Activated CD8-positive, alpha-beta T cell treated with anti-CD3 and anti-CD28 coated beads, Interleukin-2, amount 10 ng/mL, durations not matched to agents 7 days and 5 days (primary cell): Measurements from ENCODE around the gene TNNI2. TPM values are rescaled to one million over a fixed set of nuclear protein-coding genes. Genes with fewer than 3 reads are reported as not detected.

Experiments used
- ATAC-seq: fragments of 150-1000 bp; cut with Tn5 transposase; one replicate; pipeline ENCODE4 v1.10.0; 2021; ENCODE audit warnings: moderate library complexity
- CTCF ChIA-PET: fragments of 350-600 bp; sonication (Branson Sonifier 250); formaldehyde crosslinking; loops from one replicate; lab custom pipeline; 2021; ENCODE audit warnings: antibody characterized with exemption; lab: Charles Lee
- POLR2A ChIA-PET: fragments of 350-600 bp; sonication (Branson Sonifier 250); formaldehyde crosslinking; loops from one replicate; lab custom pipeline; 2021; ENCODE audit warnings: antibody characterized with exemption; lab: Charles Lee
- DNase-seq: peaks from one replicate; pipeline ENCODE4 v3.0.0-alpha.2; 2020
- H3K27ac Mint-ChIP-seq: one replicate; pipeline ENCODE4 v1.8.0; 2021; ENCODE audit warnings: mild to moderate bottlenecking, mixed read lengths
- H3K27me3 Mint-ChIP-seq: one replicate; pipeline ENCODE4 v1.8.0; 2021; ENCODE audit warnings: low read depth, mixed read lengths
- H3K36me3 Mint-ChIP-seq: one replicate; pipeline ENCODE4 v1.8.0; 2021; ENCODE audit warnings: low read depth, mixed read lengths
- H3K4me1 Mint-ChIP-seq: one replicate; pipeline ENCODE4 v1.8.0; 2021; ENCODE audit warnings: low read depth, mixed read lengths
- H3K4me3 Mint-ChIP-seq: one replicate; pipeline ENCODE4 v1.8.0; 2021; ENCODE audit warnings: mild to moderate bottlenecking, mixed read lengths
- H3K9me3 Mint-ChIP-seq: one replicate; pipeline ENCODE4 v1.8.0; 2022; ENCODE audit warnings: mixed read lengths; ENCODE audit not compliant: insufficient read depth
- total RNA-seq, 2 experiments: library from RNA; stranded (reverse); gene quantifications; one replicate each; pipeline ENCODE4 v1.2.3, GENCODE V29; 2021

The TNNI2 gene
- total RNA-seq, 2 experiments from 2014 or later: 0.50 TPM; not detected in 1

DNA sequence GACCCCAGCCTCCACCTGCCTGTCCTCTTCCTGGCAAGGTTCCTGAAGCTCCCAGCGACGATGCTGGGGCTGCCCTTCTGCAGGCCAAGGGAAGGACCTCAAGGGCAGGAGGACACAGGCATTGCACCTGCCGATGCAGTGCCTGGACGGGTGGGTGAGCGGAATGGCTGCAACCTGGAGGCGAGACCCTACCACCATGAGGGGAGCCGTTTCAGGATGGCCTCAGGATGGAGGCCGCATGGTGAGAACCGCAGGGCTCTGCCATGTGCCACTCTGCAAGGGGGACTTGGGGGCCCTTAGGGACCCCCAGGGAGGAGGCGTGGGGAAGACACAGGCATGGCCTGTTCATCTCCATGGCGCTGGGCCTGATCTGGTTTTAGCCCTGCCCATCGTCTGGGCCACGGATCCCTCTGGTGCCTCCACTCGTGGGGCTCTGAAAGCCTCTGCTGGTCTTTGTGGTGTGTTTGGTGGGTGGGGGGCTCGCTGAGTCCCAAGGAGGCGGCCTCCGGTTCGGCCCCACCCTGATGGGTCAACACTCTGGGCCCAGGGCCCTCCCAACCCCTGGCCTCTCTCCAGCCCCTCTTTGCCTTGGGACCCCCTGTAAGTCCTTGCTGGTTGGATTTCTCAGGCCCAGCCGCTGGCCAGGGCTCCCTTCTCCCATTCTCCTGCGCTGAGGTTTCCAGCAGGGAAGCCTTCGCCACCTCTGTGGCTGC is 12.8 kb downstream of the TNNI2 start:
- peaks cover 24% of the 10 kb centered on the region for H3K36me3 Mint-ChIP-seq
- POLR2A ChIA-PET: interaction anchor here (0.9 to 3.8 kb wide), 4 partner anchors 10 to 96 kb away, joined by 3 to 16 read pairs (median 11); partner anchors contain the start of gene MRPL23
- peak overlapping the region; percentile 98 for H3K27ac Mint-ChIP-seq
- peak overlapping the region; percentile 99 for H3K4me3 Mint-ChIP-seq
- H3K27me3 Mint-ChIP-seq: peaks cover 5% of the 10 kb centered on the region
- no peaks in the 10 kb centered on the region for H3K9me3 Mint-ChIP-seq
- DNase-seq: no peak
- peaks cover 74% of the 10 kb centered on the region for H3K4me1 Mint-ChIP-seq
- ATAC-seq: no peak
- CTCF ChIA-PET: interaction anchor here (0.8 to 3.1 kb wide), 14 partner anchors 9 to 305 kb away, joined by 3 to 21 read pairs (median 6); partner anchors contain the start of gene TNNI2

DNA sequence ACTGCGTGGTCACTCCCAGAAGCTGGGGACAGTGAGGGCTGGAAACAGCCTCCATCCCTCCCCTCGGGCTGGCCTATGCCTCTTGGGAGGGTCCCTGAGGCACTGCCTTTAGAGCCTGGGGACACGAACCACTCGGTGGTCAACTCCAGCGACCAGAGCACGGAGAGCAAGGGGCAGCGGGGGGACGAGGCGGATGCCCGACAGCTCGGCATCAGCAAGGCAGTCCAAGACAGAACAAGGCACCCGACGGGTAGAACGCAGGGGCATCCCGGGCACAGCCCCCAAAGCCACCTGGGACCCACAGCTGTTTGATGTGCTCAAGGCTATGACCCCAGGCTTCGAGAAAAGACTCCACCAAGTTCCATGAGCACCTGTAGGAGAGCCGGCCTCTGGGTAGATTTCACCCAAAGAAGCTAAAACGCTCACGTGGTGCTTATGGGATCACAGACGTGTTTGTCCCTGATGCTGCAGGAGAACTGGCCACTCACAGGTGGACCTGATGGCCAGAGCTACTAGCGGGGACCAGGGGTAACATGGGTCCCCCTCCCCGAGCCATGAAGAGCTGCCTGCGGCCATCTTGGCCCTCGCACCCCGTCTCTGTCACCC is 13.6 kb downstream of the TNNI2 start:
- H3K4me1 Mint-ChIP-seq: peaks cover 67% of the 10 kb centered on the region
- CTCF ChIA-PET: interaction anchor here (0.9 to 3.1 kb wide), 7 partner anchors 14 to 150 kb away, joined by 3 to 23 read pairs (median 4); partner anchors contain the start of gene TNNI2
- H3K27me3 Mint-ChIP-seq: peaks cover 4% of the 10 kb centered on the region
- POLR2A ChIA-PET: interaction anchor here (0.6 to 3.8 kb wide), 4 partner anchors 10 to 70 kb away, joined by 3 to 16 read pairs (median 9); no protein-coding TSS in a partner anchor
- DNase-seq (no peak), ATAC-seq (peak; percentile 3)
- H3K27ac Mint-ChIP-seq: peak overlapping the region; percentile 98
- H3K36me3 Mint-ChIP-seq: peaks cover 24% of the 10 kb centered on the region
- H3K4me3 Mint-ChIP-seq: peak overlapping the region; percentile 99
- H3K9me3 Mint-ChIP-seq: no peaks in the 10 kb centered on the region

DNA sequence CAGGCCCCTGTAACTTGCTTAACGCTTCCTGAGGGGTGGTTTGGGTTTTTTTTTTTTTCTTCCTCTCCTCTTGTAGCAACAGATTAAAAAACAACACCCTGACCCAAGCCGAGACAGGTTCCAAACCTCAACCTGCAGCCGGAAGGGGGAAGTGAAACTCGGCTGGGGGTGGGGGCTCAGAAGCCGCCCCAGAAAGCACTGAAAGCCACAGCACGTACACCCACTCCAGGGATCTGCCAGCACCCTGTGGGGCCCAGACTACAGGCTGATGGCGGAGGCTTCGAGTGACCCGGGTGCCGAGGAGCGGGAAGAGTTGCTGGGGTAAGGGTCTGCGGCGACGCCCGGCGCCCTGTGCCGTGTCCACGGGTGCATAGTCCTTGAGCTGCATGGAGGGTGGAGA is 14.1 kb downstream of the TNNI2 start, which contains the start of gene LSP1:
TSS of gene LSP1 (plus strand) at position 208 of the 400 bp plus-strand sequence. CDS start at position 269, 61 bp downstream.
- POLR2A ChIA-PET: interaction anchor here (0.6 to 3.8 kb wide), 8 partner anchors 9 to 69 kb away, joined by 3 to 16 read pairs (median 4); partner anchors contain the start of gene TNNI2
- H3K4me1 Mint-ChIP-seq: peaks cover 63% of the 10 kb centered on the region

DNA sequence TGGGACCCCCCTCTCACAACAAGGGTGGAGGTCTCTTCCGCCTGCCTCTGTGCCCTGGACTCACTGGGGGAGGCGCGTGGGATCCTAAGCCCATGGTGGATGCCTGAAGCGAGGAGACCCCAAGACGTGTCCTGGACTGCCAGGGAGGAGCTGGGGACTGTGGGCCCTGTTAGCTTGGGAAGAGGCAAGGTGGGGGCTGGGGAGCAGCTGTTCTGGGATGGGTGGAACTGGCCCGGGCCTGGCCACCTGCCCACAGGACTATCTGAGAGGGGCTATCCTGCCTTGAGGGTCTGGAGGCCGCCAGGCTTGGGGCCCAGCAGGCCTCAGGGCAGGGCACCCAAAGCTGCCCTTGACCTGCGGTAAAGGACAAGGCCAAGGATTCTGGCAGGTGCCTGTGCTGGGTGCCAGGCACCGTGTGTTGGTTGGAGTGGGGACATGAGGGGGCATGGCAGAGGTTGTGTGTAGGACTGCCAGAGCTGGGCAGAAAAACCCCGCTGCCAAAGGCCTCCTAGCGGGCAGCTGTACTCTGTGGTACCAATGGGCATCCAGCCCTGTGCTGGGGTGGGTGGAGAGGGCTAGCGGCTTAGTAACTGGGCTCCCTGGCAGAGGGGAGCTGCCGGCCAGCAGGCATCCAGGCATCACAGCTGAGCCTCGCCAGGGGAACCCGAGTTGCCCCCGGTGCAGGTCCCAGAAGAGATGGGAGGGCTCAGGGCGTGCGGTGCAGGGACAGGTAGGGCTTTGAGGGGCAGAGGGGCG is 14.8 kb downstream of the TNNI2 start:
- POLR2A ChIA-PET: interaction anchor here (0.6 to 3.8 kb wide), 8 partner anchors 9 to 94 kb away, joined by 3 to 16 read pairs (median 4); partner anchors contain the start of gene TNNI2
- ATAC-seq: peak; percentile 5
- DNase-seq: peak; percentile 38
- Mint-ChIP-seq H3K9me3 (no peaks in the 10 kb centered on the region), H3K4me1 (peaks cover 60% of the 10 kb centered on the region), H3K27ac (peak overlapping the region; percentile 98), H3K27me3 (no peaks in the 10 kb centered on the region), H3K4me3 (peak overlapping the region; percentile 99), H3K36me3 (peaks cover 24% of the 10 kb centered on the region)
- CTCF ChIA-PET: interaction anchor here (0.7 to 3.1 kb wide), 9 partner anchors 13 to 201 kb away, joined by 3 to 23 read pairs (median 4); partner anchors contain the start of genes SYT8 and TNNI2

More for the DNA sequence above, 14.1 kb downstream of the TNNI2 start, which contains the start of gene LSP1:
- CTCF ChIA-PET: interaction anchor here (0.9 to 3.1 kb wide), 10 partner anchors 14 to 200 kb away, joined by 3 to 23 read pairs (median 4); partner anchors contain the start of genes SYT8 and TNNI2
- H3K27ac Mint-ChIP-seq: peak within 1 kb of the TSS; percentile 98
- peaks cover 3% of the 10 kb centered on the region for H3K27me3 Mint-ChIP-seq
- peak within 1 kb of the TSS; percentile 99 for H3K4me3 Mint-ChIP-seq
- peak; percentile 63 for ATAC-seq
- H3K9me3 Mint-ChIP-seq: no peaks in the 10 kb centered on the region
- peaks cover 24% of the 10 kb centered on the region for H3K36me3 Mint-ChIP-seq
- peak; percentile 93 for DNase-seq

DNA sequence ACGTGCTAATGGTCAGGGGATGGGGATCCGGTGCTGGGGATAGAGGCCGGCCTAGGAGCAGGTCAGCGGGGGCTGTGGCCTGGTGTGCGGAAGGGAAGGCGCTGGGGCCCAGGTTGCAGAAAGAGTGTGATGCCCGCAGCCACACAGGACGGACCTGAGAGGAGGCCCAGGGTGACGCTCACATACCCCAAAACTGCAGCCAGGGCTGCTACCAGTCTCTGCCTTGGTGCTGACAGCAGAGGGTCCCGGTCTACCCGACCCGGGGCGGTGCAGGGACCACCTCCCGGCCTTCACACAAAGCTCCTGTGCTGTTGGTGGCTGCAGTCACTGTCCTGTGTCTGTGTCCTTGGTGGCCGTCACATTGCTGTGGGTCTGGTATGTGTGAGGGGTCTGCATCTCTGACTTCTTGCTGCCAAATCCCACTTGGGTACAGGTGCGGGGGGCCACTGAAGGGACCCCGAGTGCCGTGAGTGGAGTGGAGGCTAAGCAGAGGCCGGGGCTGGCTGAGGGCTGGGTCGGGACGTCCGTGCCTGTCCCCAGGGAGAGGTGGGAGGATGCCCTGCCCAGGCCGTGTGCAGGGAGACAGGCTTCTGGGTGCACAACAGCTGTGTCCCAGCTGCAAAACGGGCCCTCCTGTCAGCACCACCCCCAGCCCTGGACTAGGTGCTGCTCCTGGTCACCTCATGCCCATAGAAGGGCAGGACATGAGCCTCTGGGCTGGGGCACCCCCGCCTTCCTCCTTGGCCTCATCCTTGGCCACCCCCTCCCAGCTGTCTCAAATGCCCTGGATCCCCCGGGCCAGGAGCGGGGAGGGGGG is 15.6 kb downstream of the TNNI2 start:
- Mint-ChIP-seq H3K27ac (peak overlapping the region; percentile 98), H3K27me3 (no peaks in the 10 kb centered on the region), H3K4me1 (peaks cover 52% of the 10 kb centered on the region), H3K9me3 (no peaks in the 10 kb centered on the region), H3K36me3 (peaks cover 28% of the 10 kb centered on the region), H3K4me3 (peak overlapping the region; percentile 99)
- CTCF ChIA-PET: interaction anchor here (0.8 to 3.1 kb wide), 7 partner anchors 14 to 202 kb away, joined by 3 to 23 read pairs (median 7); partner anchors contain the start of gene TNNI2
- peak; percentile 34 for DNase-seq
- no peak for ATAC-seq
- POLR2A ChIA-PET: interaction anchor here (0.7 to 3.8 kb wide), 6 partner anchors 12 to 63 kb away, joined by 4 to 16 read pairs (median 7); no protein-coding TSS in a partner anchor

DNA sequence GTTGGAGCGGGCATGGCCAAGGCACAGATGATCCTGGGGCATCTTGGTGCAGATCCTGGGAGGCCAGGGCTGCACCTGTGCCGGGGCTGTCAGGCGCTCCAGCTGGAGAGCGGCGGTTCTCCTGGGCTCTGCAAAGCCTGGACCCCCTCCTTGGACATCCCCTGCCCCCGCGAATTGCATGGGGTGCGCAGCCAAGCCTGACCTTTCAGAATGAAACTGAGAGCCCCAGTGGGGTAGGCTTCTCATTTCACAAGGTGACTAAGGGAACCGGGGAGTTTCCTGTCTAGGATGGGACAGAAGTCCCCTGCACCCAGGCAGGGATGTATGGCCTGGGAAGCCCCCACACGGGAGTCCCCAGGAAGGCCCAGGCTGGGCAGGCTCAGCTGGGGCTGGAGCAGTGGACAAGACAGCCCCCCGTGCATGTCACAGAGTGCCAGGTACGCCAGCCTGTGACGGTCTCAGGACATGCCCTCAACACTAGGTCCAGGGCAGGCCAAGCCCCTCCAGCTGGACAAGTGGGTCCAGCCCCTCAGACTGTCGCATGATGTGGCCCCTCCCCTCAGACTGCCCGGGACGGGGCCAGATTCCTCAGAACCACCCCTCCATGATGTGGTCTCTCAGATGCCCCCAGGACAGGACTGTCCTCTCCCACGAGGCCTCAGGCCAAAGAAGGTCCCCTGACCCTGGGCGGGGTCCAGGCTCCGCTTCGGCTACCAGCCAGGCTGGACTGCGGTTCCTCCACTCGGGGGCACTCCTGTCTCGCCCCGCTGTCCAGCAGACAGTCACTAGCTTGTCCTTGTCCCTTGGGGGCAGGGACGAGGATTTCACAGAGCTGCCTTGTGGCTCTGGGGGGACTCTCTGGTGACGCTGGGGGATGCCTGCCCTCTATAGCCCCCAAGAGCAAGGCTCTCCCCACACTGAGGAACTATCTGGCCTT is 16.4 kb downstream of the TNNI2 start:
- ChIA-PET POLR2A (interaction anchor here (2.0 kb wide), 1 partner anchor 34 kb away, joined by 7 read pairs; no protein-coding TSS in a partner anchor), CTCF (interaction anchor here (0.9 to 2.3 kb wide), 4 partner anchors 17 to 34 kb away, joined by 3 to 12 read pairs (median 6); partner anchors contain the start of gene TNNI2)
- Mint-ChIP-seq H3K36me3 (peaks cover 29% of the 10 kb centered on the region), H3K4me3 (peak overlapping the region; percentile 99), H3K27ac (no peak overlapping the region), H3K9me3 (no peaks in the 10 kb centered on the region), H3K4me1 (peaks cover 43% of the 10 kb centered on the region), H3K27me3 (no peaks in the 10 kb centered on the region)
- no peak for ATAC-seq
- peak; percentile 35 for DNase-seq

DNA sequence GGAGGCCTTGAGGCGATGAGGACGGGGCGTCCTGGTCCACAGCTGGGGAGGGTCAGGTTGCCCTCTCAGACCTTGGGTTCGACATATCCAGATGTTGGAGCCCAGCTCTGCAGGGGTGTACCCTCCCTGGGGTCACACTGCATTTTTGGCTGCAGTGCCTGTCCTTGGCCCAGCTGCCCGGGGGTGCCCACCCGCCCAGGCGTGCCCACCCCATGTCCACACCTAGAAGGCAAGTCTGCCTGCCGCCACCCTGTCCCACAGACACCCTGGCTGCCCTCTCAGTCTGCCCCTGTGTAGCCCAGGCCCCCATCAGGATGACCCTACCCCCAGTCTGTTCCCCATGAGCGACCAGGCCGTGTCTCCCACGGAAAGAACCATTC is 17.1 kb downstream of the TNNI2 start:
- Mint-ChIP-seq H3K36me3 (peaks cover 29% of the 10 kb centered on the region), H3K4me1 (peaks cover 38% of the 10 kb centered on the region), H3K27ac (no peak overlapping the region), H3K27me3 (no peaks in the 10 kb centered on the region), H3K4me3 (peak overlapping the region; percentile 46), H3K9me3 (no peaks in the 10 kb centered on the region)
- ChIA-PET CTCF (interaction anchor here (0.9 to 2.3 kb wide), 3 partner anchors 15 to 26 kb away, joined by 3 to 12 read pairs (median 3); no protein-coding TSS in a partner anchor), POLR2A (interaction anchor here (0.8 to 2.0 kb wide), 2 partner anchors 34 to 66 kb away, joined by 3 to 7 read pairs; no protein-coding TSS in a partner anchor)
- DNase-seq (no peak), ATAC-seq (no peak)

DNA sequence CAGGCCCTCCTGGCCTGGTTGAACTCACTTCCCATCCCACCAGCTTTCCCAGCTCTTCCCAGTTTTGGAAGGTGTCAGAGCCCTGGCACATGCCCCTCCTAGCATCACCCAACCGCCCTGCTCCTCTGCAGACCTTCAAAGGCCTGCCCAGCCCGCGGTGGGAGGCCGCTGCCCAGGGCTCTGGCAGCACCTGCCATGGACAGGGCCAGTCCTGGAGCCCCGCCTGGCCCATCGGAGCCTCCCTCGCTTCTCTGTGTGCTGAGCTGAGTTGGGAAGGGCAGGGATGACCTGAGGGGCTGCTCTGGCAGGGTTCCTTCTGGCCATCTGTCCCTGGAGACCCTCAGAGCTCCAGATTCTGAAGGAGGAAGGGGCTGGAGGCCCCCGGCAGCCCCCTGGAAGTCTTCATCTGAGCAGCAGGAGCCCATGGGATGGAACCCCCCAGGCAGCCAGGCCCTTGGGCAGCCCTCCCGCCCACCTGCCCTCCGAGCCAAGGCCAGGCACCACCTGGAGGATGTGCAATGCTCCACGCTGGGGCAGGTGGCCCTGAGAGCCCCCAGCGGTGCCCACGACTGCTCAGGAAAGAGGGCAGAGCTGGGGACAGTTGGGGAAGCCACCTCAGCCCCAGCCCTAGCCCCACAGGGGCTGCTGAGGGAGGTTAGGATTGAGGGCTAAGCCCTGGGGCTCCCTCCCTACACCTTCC is 17.7 kb downstream of the TNNI2 start:
- ChIA-PET CTCF (interaction anchor here (0.9 to 2.3 kb wide), 3 partner anchors 14 to 25 kb away, joined by 3 to 12 read pairs (median 3); no protein-coding TSS in a partner anchor), POLR2A (interaction anchor here (0.8 kb wide), 1 partner anchor 66 kb away, joined by 3 read pairs; no protein-coding TSS in a partner anchor)
- Mint-ChIP-seq H3K4me1 (peaks cover 32% of the 10 kb centered on the region), H3K9me3 (no peaks in the 10 kb centered on the region), H3K36me3 (peaks cover 29% of the 10 kb centered on the region), H3K27me3 (no peaks in the 10 kb centered on the region), H3K27ac (peak overlapping the region; percentile 39), H3K4me3 (no peak overlapping the region)
- DNase-seq (no peak), ATAC-seq (no peak)

DNA sequence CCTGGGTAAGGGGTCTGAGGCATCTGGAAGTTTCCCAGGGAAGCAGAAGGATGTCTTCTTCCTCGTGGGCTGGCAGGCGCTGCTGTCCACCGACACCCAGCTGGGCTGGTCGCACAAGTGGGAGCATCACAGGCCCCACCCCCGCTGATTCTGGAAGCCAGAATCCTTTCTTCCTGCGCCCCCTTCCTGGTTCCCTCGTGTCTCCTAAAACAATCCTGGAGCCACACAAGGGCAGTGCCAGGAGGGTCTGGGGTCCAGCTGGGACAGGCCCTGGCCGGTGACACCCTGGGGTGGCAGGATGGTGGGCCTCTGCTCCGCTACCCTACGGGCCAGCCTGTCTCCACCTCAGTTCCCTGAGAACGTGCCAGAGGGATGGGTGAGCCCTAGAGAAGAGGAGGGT is 18.3 kb downstream of the TNNI2 start:
- DNase-seq: no peak
- Mint-ChIP-seq H3K27me3 (no peaks in the 10 kb centered on the region), H3K36me3 (peaks cover 29% of the 10 kb centered on the region), H3K4me3 (no peak overlapping the region), H3K4me1 (peaks cover 26% of the 10 kb centered on the region), H3K9me3 (no peaks in the 10 kb centered on the region), H3K27ac (no peak overlapping the region)
- CTCF ChIA-PET: interaction anchor here (1.4 to 2.3 kb wide), 4 partner anchors 14 to 32 kb away, joined by 3 to 12 read pairs (median 5); no protein-coding TSS in a partner anchor
- POLR2A ChIA-PET: no interaction called here
- ATAC-seq: no peak
